HEK293T (cell line): ENCODE results near the gene LPCAT1.

ENCODE experiments used
- ELF4 ChIP-seq: fragments of 450-650 bp; IDR thresholded peaks from 2 replicates; pipeline ENCODE4 v1.6.1; 2017; ENCODE audit warnings: antibody characterized with exemption
- FOXA1 ChIP-seq: fragments of 450-650 bp; IDR thresholded peaks from 2 replicates; pipeline ENCODE4 v1.6.1; 2016; ENCODE audit warnings: mild to moderate bottlenecking
- FOXK2 ChIP-seq: fragments of 450-650 bp; IDR thresholded peaks from 2 replicates; pipeline ENCODE4 v1.6.1; 2016; ENCODE audit warnings: mild to moderate bottlenecking
- FOXM1 ChIP-seq: fragments of 450-650 bp; IDR thresholded peaks from 2 replicates; pipeline ENCODE4 v1.6.1; 2017; ENCODE audit warnings: mild to moderate bottlenecking, borderline replicate concordance
- NFRKB ChIP-seq: fragments of 450-650 bp; IDR thresholded peaks from 2 replicates; pipeline ENCODE4 v1.6.1; 2016; ENCODE audit warnings: mild to moderate bottlenecking, moderate library complexity
- SP1 ChIP-seq: fragments of 450-650 bp; IDR thresholded peaks from 2 replicates; pipeline ENCODE4 v1.6.1; 2017
- TARDBP ChIP-seq: fragments of 450-650 bp; IDR thresholded peaks from 2 replicates; pipeline ENCODE4 v1.6.1; 2016
- TF ChIP-seq, protein P1 (sequence below): fragments of 450-650 bp; IDR thresholded peaks from 2 replicates; pipeline ENCODE4 v1.6.1; 2016

DNA sequence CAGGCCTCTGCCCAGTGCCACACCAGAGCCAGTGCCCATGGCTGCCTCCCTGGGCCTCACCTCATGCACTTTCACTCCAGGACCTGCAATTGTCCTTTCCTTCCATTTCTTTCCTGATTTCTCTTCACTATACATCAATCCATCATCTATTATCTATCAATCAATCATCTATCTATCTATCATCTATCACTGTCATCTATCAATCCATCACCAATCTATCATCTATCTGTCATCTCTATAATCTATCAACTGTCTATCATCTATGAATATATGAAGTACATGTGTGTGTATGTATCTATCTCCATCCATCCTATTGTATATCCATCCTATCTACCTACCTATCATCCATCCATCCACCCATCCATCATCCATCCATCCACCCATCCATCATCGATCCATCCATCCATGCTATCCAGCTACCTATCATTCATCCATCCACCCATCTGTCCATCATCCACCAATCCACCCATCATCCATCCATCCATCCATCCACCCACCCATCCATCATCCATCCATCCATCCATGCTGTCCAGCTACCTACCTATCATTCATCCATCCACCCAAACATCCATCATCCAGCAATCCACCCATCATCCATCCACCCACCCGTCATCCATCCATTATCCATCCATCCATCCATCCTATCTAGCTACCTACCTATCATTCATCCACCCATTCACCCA is 105.4 kb downstream of the LPCAT1 start:
- TF ChIP-seq FOXM1 (no peak), NFRKB (no peak), FOXA1 (no peak), ELF4 (no peak), SP1 (no peak), TARDBP (no peak), FOXK2 (no peak)
- TF ChIP-seq, protein P1, sequence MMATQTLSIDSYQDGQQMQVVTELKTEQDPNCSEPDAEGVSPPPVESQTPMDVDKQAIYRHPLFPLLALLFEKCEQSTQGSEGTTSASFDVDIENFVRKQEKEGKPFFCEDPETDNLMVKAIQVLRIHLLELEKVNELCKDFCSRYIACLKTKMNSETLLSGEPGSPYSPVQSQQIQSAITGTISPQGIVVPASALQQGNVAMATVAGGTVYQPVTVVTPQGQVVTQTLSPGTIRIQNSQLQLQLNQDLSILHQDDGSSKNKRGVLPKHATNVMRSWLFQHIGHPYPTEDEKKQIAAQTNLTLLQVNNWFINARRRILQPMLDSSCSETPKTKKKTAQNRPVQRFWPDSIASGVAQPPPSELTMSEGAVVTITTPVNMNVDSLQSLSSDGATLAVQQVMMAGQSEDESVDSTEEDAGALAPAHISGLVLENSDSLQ, result peak; percentile 84
